Left lobe of liver (tissue), 2 donors: ENCODE results near the gene WDR90. TPM values are rescaled to one million over a fixed set of nuclear protein-coding genes. Genes with fewer than 3 reads are reported as not detected.
"Not testable (repeated sequence)": the region's sequence is repeated elsewhere in the genome, so short reads cannot be mapped to it uniquely, and the experiment has no call there.

Experiments
- ATAC-seq: fragments of 200-7000 bp; cut with Tn5 transposase; one replicate; pipeline ENCODE4 v1.9.1; 2020; ENCODE audit warnings: mild to moderate bottlenecking, moderate library complexity
- DNase-seq: peaks from one replicate; pipeline ENCODE4 v3.0.0-alpha.2; 2020; ENCODE audit warnings: low spot score
- total RNA-seq: library from RNA; stranded (reverse); gene quantifications from one replicate; pipeline ENCODE4 v1.2.1, GENCODE V29; 2021
- donor health status: DM: no; HTN: no; CAD: no; lungs with moderate emphysema.
- donor health status: DM: no; HTN: yes; CAD: no.

Gene WDR90
- total RNA-seq, 1 donor from 2014 or later = 17.2 TPM

DNA sequence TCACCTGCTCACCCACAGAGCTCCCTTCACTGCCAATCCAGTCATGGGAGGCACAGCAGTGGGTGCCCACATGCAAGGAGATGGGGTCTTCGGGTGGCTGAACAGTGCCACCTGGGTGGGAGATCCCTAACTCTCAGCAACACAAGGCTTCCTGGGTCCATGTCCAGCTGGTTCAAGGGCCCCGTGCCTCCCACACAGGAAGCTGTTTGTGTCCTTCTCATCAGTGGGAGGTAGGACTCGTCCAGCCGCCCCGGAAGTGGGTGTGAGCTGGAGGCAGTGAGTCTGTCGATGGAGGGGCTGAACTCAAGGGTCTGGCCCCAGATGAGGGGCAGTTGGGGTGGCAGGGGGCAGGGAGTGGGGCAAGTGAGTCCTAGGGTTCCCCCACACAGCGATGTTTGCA is 54.9 kb downstream of the WDR90 start:
- DNase-seq (no peak), ATAC-seq (no peak)

DNA sequence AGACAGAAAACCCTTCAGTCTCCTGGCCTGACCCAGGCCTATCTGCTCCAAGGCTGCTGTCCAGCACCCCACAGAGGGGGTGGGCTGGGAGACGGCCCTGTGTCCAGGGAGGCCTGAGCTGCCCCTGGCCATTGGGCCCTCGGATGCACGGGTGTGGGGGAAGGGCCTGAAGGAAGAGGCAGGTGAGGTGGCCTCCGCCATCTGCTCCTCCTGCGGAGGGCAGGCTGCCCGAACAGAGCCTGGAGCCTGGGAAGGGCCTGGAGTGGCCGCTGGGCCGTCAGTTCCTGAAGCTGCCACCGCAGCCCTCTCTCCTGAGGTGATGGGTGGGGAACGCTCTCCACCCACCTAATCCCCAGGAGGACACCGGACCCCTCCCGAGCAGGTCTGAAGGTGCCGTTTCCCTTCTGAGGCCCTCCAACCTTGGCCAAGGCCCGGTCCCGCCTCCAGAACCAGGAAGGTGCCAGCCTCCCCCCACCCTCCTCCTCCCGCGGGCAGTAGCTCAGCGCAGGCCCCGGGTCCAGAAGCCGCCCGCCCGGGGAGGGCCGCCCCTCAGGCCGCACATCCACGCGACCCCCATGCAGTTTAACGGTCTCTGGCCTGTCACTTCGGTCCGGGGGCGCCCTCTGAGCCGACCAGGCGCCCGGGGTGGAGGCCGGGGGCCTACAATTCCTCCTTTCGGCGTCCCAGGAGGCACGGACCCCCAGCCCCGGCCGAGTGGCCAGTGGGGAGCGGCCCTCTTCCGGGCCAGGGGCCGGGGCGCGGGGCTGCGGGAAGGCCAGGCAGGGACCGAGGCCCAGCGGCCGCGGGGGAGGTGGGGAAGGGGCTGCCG is 55.6 kb downstream of the WDR90 start:
- ATAC-seq (no peak), DNase-seq (no peak)

DNA sequence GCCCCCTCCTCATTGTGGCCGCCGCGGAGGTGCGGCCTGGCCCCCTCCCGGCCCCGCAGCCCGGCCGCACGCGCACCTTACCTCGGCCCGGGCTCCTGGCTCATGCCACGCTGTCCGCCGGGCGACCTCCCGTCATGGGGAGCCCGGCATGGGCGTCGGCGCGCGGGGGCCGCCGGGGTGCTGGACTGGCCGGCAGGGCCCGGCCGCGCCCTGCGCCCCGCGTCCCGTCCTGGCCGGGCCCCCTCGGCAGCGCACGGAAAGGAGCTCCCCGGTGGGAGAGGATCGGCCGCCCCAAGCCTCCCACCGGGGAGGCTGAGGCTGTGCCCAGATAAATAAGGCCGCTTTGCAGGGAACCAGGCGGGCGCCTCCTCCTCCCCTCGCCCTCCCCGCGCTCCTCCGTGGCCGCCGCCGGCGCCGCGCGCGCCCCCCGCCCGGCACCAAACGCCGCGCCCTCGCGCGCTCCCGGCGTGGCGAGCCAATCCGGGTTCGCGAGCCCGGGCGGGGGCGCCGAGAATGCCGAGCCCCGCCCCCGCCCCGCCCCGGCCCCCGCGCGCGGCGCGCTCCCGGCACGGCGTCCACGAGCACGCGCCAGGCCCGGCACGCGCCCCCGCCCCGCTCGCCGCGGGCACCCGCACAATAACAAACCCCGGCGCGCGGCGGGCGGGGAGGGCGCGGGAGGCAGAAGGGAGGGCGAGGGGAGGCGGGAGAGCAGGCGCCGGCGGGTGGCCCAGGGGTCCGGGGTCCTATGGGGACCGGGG is 56.4 kb downstream of the WDR90 start, which contains the start of gene FBXL16:
TSS of gene FBXL16 (minus strand) at position 371 of the 758 bp plus-strand sequence. CDS start 8,396 bp downstream, outside the sequence.
- ATAC-seq (no peak), DNase-seq (no peak)

DNA sequence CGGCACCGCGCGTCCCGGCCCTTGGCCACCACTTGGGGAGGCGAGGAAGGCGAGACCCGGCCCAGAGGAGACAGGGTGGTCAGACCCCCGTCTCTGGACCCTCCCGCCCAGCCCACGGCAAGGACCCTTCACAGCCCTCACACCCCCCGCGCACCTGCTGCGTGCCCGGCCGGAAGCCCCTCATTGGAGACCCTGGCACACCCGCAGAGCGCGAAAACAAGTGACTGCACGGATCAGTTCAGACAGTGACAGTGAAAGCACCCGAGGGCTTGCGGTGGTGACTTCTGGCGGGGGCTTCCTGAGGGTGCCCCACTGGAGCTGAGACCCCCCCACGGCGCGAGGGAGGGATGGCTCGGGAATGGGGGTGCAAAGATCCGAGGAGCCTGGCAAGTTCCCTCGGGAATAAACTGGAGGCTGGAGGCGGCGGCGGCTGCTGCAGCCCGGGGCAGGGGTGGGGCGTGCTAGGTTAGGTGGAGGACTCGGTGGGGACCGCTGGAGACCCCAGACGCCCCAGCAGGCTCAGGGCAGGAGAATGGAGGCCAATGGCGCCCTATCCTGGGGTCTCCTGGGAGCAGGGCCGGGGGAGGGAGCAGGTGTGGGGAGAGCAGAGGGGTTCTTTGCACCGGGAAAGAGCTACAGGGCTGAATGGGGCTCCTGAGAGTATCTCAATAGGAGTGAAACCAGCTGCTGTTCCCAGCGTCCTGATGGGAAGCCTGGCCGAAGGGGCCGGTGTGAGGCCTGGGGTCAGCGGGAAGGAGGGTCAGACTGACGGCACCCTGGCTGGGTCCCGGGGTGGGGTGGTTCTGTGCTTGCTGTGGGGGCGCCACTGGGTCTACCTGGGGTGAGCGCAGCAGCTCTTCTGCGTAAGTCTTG is 57.3 kb downstream of the WDR90 start:
- DNase-seq = no peak
- no peak for ATAC-seq

DNA sequence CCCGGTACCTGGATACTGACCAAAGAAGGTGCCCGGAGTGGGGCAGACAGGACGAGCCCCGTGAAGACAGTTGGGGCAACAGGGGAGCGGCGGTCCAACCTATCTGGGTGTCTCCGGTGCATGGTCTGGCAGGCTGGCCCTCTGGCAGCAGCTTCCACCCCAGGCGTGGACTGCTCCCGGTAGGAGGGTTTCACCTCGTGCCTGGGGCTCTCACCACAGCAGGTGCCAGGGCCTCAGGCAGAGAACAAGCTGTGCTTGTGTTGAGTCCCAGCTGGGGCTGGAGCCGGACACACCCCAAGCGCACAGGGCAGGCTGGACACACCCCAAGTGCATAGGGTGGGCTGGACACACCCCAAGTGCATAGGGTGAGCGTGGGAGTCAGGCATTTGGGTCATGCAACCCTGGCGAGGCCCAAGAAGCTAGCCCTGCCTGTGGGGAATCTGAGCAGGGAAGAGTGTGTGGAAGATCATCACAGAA is 57.9 kb downstream of the WDR90 start:
- ATAC-seq (no peak), DNase-seq (no peak)

DNA sequence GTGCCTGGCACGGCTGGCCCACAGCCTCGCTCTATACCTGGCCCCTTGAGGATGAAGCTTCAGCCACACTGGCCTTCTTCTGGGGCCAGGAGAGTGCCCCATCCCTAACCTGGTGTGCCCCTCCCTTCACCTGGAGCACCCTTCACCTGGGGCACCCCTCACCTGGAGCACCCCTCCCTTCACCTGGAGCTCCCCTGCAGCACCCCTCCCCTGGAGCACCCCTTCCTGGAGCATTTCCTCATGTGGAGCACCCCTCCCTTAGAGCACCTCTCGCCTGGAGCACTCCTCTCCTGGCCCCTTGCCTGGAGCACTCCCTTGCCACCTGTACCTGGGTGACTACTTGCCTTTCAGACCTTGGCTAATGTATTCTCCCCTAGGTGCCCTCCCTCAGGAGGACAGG is 58.9 kb downstream of the WDR90 start:
- no peak for DNase-seq
- ATAC-seq = no peak

DNA sequence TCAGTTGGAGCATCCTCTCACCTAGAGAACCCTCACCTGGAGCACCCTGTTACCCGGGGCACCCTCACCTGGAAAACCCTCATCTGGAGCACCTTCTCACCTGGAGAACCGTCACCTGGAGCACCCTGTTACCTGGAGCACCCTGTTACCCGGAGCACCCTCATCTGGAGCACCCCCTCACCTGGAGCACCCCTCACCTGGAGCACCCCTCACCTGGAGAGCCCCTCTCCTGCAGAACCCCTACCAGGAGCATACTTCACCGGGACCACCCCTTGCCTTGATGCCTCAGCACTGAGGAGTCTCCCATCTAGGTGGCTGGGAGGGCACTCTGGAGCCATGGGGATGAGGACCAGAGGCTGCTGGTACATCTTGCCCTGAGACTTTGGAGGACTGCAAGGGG is 59.8 kb downstream of the WDR90 start:
- DNase-seq = no peak
- no peak for ATAC-seq

DNA sequence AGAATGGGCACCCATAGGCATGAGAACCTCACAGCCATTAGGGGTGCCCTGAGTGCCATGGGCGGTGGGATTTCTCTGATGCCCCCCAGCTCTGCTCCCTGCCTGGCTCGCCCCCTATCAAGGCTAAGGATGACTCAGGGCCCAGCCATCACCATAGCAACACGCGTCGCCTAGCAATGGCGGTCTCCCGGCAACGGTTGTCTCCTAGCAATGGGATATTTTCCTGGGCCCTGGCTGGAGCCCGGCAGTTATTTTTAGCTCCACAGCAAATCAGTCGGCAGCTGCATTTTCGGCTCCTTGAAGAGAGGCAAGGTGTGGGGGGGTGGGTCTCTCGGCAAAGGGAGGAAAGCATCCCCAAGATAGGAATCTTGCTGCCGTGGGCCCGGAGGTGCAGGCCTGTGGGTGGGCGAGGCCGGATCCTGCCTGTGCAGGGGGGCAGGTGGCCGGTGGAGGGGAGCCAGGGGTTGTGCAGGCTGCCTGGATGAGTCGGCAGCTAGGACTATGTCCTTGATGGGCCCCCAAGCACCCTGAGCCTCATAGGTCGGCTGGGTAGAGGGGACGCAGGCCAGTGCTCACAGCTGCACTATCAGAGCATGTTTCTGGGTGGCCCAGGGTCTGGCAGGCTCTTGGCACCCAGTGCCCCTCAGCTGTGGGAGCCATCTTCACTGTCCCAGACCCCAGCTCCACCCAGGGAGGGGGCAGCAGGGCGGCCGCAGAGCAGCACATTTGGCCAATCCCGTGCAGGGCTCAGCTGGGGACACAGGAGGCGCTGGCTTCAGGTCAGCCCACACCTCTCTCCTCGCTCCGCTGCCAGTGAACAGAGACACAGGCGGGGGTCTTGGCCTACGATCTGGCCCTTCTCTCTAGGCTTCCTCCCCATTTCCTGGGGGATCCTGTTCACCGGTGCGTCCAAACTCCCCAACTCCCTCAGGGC is 60.7 kb downstream of the WDR90 start:
- DNase-seq (no peak), ATAC-seq (no peak)

DNA sequence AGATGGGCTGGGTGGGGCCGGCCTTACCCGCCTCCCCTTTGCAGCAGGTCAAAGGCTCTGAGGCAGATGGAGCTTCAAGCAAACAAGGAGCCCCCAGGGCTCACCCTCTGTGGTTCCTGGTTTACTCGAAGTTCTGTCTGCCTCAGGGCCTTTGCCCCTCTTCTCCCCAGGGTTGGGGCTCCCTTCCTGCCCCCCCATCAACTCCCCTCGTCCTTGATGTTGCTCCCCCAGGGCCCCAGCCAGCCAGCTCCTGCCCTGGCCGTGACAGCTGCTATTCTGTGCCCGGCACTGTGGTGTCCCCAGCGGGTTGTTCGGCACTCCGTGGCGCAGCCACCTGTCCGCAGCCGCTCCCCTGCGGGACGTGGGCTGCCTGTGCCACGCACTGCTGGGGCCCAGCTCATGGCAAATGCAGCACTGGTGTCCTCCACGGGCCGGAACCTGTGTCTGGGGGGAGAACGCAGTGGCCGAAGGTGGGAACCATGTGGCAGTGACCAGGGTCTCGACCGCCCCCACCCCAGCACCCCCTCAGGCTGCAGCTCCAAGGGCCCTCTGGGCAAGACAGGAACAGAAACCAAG is 61.4 kb downstream of the WDR90 start:
- DNase-seq = no peak
- no peak for ATAC-seq

DNA sequence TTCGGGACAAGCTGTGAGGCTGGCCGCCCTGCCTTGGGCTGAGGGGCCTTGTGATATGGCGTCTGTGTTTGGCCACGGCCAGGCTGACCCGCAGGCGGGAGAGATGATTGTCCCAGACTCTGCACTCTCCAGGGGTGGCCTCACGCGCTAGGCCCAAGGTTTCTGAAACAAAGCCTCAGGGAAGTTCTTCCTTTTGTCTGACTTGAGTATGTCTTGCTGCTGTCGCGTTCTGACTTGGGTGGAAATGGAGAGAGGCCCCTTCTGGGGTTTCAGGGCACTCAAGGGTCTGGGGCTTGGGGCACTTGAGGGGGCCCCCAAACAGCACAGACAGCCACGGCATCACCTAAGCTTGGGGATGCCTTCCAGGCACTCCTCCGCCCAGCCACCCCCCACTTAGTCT is 61.9 kb downstream of the WDR90 start:
- ATAC-seq (no peak), DNase-seq (no peak)

DNA sequence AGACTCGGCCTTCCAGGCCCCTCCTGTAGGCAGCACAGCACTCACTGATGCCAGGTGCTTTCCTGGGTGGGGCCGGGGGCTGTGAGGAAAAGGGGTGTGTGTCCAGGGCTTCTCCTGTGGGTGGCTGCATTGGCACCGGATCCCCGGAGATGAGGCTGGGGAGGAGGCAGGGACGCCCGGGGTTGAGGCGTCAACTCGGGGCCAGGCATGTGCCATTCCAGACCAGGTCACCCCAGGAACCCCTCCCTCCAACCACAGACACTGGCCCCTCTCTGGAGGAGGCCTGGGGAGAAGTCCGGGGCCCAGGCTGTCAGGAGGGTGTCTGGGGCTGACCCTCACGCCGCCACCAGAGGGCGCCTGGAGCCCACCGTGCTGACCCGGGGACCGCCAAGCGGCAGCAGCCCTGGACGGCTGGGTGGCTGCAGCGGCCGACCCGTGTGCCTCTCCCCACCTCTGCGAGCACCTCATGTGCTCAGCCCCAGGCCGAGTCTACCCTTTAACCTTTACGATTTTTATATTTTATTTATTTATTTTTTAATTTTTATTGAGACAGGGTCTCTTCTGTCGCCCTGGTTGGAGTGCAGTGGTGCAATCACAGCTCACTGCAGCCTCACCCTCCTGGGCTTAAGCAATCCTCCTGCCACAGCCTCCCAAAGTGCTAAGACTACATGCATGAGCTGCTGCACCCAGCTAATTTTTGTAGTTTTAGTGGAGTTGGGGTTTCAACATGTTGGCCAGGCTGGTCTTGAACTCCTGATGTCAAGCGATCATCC is 62.6 kb downstream of the WDR90 start:
- peak; percentile 78 for DNase-seq

DNA sequence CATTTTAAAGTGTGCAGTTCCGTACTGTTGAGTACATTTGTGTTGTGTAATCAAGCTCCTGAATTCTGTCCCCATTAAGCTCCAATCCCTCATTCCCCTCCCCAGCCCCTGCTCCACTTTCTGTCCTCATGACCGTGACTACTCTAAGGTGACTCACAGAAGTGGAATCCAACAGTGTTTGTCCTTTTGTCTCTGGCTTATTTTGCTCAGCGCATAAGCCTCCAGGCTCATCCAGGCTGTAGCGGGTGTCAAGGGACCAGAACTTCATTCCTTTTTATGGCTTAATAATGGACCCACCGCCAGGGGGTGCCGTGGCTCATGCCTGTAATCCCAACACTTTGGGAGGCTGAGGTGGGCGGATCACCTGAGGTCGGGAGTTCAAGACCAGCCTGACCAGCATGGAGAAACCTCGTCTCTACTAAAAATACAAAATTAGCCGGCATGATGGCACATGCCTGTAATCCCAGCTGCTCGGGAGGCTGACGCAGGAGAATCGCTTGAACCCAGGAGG is 63.6 kb downstream of the WDR90 start:
- ATAC-seq, DNase-seq: not testable (repeated sequence)

More for the DNA sequence above, 62.6 kb downstream of the WDR90 start:
- ATAC-seq = peak; percentile 64

DNA sequence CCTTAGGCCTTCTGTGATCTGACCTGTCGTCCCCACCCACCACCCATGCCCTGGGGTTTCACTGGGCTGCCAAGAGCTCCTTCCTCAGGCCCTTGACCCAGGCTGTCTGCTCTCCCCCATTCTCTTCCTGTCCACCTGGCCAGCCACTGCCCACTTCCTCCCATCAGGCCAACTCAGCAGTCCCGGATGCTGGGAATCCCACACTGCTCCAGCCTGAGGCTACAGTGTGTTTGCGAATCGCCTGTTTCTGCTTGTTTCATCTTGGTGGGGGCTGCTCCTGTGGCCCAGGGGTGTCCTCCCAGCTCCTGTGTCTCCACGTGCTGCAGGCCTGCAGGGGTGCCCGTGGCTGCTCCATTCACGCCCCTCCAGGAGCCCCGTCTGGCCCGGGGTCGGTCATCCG is 64.9 kb downstream of the WDR90 start:
- ATAC-seq (no peak), DNase-seq (no peak)

DNA sequence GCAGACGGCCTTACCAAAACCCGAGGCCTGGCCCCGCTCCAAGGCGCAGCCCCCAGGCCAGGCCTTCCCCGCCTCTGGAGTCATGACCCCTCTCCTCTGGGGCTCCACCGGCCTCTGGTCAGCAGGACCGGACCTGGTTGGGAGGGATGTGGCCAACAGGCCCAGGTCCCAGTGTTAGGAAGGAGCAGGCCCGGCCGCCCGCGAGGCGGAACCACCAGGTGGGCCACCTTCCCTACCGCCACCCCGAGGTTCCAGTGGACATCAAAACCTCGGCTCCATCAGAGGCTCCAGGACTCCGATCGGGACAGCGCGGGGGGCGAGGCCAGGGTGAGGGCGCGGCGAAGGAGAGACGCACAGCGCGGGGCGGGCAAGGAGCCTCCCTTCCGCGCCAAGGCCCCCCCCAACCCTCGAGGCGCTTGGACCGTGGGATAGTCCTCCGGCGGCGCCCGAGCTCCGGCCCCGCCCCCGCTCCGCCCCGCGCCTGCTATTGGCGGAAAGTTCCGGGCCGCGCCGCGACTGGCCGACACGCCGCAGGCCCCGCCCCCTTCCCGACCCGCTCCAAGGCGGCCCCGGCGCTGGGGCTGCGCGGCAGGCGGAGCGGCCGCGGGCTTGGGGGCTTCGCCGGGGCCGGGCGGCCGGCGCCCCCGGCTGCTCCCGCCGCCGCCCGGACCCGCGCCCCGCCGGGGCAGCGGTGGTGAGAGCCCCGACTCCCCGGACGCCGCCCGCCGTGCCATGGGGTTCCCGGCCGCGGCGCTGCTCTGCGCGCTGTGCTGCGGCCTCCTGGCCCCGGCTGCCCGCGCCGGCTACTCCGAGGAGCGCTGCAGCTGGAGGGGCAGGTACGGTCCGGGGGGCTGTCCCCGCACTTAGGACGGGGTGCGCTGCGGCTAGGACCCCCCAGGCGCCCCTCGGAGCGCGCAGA is 65.7 kb downstream of the WDR90 start, which contains the start of gene METRN:
TSS of gene METRN (plus strand) at position 561 of the 919 bp plus-strand sequence. CDS start at position 733, 172 bp downstream.
- peak; percentile 83 for ATAC-seq

DNA sequence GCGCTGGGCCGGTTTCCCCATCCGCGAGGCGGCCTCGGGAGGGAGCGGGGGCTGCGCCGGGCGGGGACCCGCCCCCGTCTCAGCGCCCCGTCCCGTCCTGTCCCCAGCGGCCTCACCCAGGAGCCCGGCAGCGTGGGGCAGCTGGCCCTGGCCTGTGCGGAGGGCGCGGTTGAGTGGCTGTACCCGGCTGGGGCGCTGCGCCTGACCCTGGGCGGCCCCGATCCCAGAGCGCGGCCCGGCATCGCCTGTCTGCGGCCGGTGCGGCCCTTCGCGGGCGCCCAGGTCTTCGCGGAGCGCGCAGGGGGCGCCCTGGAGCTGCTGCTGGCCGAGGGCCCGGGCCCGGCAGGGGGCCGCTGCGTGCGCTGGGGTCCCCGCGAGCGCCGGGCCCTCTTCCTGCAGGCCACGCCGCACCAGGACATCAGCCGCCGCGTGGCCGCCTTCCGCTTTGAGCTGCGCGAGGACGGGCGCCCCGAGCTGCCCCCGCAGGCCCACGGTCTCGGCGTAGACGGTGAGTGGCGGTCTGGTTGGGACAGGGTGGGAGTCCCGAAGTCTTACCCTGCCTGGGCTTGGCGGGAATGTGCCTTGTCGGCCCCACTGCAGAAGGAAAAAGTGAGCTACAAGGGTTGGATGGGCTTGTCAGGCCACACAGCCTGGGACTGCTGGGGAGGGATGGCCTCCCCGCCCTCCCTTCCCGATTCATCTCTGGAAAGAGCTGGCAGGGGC is 66.5 kb downstream of the WDR90 start:
- DNase-seq (no peak), ATAC-seq (peak; percentile 39)

More for the DNA sequence above, 65.7 kb downstream of the WDR90 start, which contains the start of gene METRN:
- peak; percentile 92 for DNase-seq

DNA sequence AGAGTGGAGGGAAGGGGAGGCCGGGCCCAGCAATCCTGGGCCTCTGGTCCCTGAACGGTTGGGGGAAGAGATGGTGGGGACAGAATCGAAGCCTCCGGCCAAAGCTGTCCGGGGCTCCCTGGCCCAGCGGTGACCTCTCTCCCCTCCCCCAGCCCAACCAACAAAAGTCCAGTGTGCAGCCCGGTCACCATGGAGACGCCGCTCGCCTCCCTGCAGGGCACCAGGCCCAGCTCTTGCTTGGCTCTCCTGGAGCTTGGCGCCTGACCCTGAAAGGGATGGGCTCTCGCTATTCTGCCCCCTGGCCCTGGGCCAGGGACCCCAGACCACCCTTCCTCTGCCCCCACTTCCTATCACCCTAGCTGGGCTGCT is 67.0 kb downstream of the WDR90 start:
- ATAC-seq = peak; percentile 74

More for the DNA sequence above, 67.0 kb downstream of the WDR90 start:
- peak; percentile 90 for DNase-seq
